HG02571 (cell line): Measurements from ENCODE around the gene KMT2B.

Source experiments
- ATAC-seq: cut with Tn5 transposase; IDR thresholded peaks from one replicate; pipeline ENCODE4 v1.9.1; 2021; ENCODE audit warnings: mild to moderate bottlenecking, moderate library complexity; ENCODE audit not compliant: unreplicated experiment

Gene KMT2B

DNA sequence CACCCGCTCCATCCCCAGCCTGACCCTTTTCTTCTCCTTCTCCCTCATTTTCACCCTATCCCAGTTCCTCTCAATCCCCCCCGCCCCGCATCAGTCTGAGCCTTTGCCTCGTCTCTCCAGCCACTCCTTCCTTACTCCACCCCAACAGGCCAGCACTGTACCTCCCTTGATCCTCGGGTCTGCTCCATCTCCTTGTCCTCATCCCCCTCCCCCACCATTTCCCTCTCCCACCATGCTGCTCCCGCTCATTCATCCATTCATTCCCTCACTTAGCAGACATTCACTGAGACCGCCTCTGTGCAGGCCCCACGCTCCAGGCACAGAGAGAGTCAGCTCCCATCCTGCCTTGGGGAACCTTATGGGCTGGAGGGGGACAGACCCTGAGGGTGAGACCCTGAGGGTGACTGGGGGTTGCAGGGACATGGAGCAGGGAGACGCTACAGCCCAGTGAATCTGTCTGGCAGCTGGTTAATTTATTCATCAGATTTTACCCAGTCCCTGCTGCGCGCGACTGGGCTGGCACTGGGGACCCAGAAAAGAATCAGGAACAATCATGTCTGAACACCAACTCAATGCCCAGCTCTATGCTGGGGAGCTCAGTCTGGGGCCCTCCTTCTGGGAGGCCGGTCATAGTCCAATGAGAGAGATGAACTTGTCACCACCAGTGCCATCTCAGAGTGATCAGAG is 58.4 kb downstream of the KMT2B start:
- ATAC-seq = no peak

DNA sequence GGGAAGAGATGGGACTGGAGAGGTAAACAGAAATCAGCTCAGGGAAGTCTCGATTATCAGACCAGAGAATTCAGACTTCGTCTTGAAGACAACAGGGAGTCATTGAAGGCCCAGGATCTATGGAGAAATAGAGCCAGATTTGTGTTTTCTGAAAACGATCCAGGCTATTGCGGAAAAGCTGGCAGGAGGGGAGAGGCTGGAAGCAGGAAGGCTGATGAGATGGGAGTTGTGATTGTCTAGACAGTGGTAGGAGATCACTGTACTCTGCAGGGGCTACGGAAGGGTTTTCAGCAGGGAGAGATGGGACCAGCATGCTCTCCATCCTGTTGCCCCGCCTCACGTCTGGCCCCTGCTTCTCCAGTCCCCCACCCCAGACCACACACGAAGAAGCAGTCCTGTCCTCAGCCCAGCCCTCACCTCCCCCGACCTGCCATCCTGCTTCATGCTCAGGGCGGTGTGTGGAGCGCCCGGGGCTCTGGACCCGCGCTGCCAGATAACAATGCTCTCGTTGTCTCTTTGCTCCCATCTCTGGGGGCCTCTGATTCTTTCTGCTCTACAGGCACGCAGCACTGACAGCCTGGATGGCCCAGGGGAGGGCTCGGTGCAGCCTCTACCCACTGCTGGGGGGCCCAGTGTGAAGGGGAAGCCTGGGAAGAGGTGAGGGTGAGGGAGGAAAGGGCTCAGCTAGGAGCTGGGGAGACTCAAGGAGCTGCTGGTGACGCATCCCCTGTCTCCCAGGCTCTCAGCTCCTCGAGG is 59.5 kb downstream of the KMT2B start:
- ATAC-seq = no peak

- ATAC-seq = no peak
Observed at GRCh38 chr19:35777961-35778360, 60.2 kb downstream of the KMT2B start.

DNA sequence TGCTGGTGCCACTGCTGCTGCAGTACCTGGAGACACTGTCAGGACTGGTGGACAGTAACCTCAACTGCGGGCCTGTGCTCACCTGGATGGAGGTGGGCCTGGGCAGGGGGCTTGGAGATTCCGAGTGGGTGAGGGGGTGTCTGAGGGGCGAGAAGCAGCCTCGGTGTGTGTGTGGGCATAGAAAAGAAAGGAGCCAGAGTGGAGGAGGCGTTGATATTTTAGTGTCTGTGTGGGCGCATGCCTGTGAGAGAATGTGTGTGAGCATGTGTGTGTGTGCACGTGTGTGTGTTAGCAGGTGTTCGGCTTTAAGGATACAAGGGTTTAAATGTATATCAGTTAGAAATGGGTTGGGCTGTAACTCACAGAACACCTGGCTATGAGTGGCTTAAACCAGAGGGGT is 61.2 kb downstream of the KMT2B start:
- ATAC-seq = no peak

- no peak for ATAC-seq
Observed at GRCh38 chr19:35780058-35780457, 62.3 kb downstream of the KMT2B start.

GRCh38 chr19:35780717-35781116 is 62.9 kb downstream of the KMT2B start:
- ATAC-seq = no peak

GRCh38 chr19:35781650-35782049 is 63.8 kb downstream of the KMT2B start:
- no peak for ATAC-seq

DNA sequence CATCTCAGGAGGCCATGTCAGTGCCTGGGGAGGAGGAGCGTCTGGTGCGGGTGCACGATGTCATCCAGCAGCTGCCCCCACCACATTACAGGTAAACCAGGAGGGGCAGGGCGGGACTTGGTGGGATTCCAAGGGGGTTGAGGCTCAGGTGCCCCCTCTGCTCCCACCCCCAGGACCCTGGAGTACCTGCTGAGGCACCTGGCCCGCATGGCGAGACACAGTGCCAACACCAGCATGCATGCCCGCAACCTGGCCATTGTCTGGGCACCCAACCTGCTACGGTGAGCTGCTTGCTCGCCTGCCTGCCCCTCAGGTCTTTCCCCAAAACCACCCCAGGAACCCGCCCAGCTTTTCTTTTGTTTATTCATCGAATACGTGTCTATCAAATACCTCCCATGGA is 64.8 kb downstream of the KMT2B start:
- no peak for ATAC-seq

- no peak for ATAC-seq
Observed at GRCh38 chr19:35783469-35784434, 65.9 kb downstream of the KMT2B start.

DNA sequence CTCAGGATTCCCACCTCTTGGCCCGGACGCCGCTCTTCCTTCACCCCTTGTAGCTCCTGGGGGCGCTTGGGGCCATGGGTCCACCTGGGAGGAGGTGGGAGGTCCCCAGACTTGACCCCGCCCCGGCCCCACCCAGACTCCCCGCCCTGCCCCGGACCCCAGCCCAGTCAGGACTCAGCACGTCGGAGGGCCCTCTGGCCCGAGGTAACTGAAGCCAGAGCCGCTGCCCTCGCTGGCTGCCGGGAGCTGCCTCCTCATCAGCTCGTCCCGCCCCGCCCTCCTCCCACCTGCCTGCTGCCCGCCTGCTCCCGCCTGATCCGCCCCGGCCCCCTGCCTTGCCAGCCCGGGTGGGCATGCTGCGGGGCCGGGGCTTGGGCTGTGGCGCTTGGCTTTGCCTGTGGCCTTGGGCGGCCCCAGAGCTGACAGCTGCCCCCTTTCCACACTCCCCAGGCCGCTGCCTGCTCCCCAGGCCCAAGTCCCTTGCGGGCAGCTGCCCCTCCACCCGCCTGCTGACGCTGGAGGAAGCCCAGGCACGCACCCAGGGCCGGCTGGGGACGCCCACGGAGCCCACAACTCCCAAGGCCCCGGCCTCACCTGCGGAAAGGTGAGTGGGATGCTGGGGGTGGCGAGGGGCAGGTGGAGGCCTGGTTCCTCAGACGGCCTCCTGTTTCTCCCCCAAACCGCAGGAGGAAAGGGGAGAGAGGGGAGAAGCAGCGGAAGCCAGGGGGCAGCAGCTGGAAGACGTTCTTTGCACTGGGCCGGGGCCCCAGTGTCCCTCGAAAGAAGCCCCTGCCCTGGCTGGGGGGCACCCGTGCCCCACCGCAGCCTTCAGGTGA is 66.9 kb downstream of the KMT2B start:
- ATAC-seq = no peak

- no peak for ATAC-seq
Observed at GRCh38 chr19:35785339-35785627, 67.5 kb downstream of the KMT2B start.

- no peak for ATAC-seq
Observed at GRCh38 chr19:35786299-35787160, 68.7 kb downstream of the KMT2B start.

- ATAC-seq = no peak
Observed at GRCh38 chr19:35787227-35787799, 69.5 kb downstream of the KMT2B start.
